ENCODE measurements around the gene PRPF6.
A peak's percentile ranks its signal among the peaks of the same experiment; 100 is the strongest.

PRPF6 gene

DNA sequence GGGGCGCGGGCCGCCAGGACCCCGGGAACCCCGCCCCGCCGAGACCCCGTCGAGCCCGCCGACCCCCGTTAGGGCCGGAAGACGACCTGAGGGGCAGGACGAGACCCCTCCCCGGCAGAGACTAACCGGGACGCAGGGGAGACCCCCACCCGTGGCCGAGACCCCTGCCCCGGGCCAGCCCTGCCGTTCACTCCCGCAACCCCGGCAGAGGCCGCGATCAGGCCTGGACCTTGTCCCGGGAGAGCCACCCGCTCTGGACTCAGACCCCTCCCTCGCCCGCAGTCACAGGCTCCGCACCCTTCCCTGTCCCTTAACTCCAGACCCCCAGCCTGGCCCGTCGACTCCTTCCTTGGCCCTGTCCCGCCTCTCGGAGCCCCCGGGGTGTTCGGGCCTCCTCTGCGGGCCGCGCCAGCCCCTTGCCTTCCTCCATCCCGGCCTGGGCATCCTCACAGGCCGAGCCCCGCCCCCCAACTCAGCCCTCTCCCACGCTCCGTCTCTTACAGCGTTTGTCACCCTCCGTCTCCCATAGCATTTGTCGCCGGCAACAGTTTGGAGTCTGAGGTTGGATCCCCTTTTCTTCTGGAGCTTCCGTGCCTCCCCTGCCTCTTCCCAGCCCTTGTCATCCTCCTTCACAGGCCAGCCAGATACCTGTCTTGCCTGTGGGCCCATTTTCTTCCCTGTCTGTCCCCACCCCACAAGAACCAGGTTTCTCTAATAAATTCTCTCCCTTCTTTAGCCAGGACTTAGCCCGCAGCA is 82.6 kb downstream of the PRPF6 start:
- peak; percentile 72 for DNase-seq

GRCh38 chr20:64064145-64064698 is 83.3 kb downstream of the PRPF6 start:
- DNase-seq = no peak

DNA sequence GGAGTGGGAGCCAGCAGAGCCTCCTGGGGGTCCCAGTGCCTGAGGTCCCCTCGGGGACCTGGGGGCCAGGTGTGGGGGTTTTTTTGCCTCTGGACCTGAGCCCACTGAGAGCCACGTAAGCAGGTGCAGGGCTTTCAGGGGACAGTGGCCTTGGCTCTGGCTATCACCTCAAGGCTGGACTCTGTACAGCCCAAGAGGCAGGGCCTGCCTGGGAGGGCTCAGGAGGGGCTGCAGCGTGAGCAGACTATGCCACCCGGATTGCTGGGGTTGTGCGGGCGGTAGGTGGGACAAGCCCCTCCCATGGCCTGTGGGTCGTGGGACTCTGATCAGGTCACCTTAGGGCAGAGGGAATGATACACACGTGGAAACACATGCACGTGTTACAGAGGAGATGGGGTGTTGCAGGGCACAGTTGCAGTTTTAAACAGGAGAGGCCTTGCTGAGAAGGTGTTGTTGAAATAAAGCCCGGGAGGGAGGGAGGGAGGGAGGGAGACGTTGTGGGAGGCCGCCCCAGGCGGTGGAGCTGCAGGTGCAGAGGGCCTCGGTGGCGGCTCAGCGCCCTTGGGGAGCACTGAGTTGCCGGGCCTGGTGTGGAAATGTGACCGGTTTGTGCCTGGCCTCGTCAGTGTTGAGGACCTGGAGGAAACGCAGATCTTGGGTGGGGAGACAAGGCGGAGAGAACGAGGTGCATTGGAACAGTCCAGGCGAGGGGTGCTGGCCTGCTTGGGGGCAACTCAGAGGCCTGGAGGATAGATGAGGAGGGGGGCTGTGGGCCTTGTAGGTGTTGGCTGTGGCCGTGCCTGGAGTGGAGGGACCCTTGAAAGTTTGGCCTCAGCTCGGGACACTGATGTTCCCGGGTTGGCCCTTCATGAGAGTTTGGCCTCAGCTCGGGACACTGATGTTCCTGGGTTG is 84.4 kb downstream of the PRPF6 start:
- DNase-seq = no peak

- DNase-seq = no peak
Observed at GRCh38 chr20:64065974-64066343, 85.0 kb downstream of the PRPF6 start.

- no peak for DNase-seq
Observed at GRCh38 chr20:64067005-64067632, 86.2 kb downstream of the PRPF6 start.

GRCh38 chr20:64067733-64068307 is 86.9 kb downstream of the PRPF6 start:
- no peak for DNase-seq

DNA sequence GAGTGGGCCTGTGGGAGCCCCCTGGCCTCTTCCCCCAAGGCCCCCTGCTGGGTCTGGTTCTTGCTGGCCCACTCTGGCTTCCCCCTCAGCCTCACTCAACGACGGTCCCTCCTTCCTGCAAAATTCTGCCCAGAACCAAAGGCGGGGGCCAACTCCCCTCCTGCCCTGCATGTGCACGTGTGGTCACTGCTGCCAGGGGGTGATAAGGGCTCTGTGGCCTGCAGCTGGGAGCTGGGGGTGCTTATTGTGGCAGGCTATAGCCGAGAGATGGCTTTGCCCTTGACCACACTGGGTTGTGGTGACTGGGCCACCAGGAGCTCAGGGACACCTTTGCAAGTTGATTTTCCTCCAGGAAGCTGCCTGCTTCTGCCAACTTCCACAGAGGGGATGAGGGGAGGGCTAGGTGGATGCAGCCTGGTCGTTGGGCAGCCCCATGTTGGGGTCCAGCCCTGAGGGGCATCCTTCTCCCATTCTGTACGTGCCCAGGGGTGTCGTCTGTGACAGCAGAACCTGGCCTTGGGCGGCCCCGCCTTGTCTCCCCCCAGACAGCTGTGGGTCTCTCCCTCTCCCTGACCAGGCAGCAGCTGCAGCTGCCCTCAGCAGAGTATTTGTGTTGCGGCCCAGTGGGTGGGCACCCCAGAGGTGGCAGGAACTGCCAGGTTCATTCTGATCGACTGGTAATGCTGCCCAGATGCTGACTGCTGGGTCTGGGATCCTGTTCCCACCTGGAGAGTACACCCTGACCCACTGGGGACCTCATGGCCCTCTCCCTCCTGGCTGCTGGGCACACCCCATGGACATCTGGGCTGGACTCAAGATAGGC is 87.7 kb downstream of the PRPF6 start:
- no peak for DNase-seq

GRCh38 chr20:64069209-64069613 is 88.3 kb downstream of the PRPF6 start:
- no peak for DNase-seq

DNA sequence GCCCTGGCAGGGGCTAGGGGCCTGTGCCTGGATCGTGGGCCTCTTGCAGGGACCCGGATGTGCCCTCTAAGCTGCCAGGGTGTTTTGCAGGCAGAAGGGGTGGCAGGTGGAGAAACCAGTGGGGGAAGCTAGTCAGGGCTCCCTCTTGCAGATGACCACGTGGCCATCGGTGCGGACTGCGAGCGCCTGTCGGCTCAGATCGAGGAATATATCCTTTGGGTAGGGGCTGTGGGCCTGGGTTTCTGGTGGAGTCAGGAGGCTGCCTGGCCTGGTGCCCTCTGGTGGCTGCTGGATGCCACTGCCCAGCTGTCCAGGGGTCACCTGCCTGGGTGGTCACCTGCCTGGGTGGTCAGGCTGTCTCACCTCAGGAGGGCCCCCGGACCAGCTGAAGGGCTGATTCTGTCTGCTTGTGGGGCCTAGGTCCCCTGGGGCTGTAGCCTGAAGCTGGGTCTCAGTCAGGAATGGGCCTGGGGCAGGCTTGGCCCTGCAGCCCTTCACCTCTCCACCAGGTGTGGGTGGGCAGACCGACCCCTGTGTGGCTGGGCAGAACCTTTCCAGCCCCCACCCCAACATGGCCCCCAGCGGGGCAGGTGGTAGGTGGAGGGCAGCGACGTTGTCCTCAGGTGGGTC is 88.8 kb downstream of the PRPF6 start:
- peak; percentile 56 for DNase-seq

DNA sequence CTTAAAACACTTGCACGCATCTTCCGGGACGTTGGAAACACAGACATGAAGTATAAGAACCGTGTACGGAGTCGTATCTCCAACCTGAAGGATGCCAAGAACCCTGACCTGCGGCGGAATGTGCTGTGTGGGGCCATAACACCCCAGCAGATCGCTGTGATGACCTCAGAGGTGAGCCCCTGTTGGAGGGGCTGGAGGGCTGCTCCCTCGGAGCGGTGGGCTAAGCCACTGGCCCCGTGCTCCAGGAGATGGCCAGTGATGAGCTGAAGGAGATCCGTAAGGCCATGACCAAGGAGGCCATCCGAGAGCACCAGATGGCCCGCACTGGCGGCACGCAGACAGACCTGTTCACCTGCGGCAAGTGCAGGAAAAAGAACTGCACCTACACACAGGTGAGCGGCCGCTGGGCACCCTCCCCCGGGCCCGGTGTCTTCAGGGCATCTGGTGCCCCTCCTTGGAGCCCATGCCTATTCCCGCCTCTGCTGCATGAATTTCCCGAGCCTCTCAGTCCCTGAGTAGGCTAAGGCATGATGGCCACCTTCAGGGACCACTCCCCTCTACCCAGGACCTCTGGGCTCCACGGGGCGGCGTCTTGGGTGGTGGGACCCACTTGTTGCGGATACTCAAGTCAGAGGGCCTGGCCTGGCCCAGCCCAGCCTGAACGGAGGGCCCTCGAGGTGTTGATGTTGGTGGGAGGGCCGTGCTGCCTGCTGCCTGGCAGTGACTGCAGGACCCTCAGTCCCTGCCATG is 89.5 kb downstream of the PRPF6 start:
- no peak for DNase-seq

- DNase-seq = no peak
Observed at GRCh38 chr20:64071341-64072332, 90.7 kb downstream of the PRPF6 start.

DNA sequence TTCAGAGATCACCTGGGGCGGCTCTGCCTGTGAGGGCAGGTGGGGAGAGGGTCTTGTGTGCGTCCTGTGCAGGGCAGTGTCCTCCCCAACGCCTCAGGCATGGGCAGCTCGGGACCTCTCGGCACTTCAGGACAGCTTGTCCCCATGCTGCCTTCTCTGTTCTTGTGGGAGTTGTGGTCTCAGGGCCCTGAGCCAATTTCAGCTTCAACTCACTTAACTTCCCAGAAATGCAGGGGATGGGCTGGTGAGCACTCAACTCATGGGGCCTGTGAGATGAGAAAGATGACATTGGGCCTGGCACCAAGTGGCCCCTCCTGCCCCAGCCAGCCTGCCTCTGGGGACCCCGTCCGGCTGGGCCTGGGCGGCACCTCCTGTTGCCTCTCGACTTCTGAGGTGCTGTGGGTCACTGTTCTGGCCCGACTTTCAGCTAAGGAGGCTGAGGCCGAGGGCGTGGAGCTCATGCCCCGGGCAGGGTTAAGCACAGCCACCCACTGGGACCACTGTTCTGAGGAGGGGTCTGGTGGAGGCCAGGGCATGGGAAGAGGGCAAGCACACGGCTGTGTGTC is 91.6 kb downstream of the PRPF6 start:
- DNase-seq = no peak

GRCh38 chr20:64073476-64074183 is 92.7 kb downstream of the PRPF6 start:
- DNase-seq = no peak

GRCh38 chr20:64074184-64074789 is 93.4 kb downstream of the PRPF6 start:
- DNase-seq = no peak

GRCh38 chr20:64074963-64075362 is 94.0 kb downstream of the PRPF6 start:
- no peak for DNase-seq

GRCh38 chr20:64075556-64075955 is 94.6 kb downstream of the PRPF6 start:
- DNase-seq = no peak

Measured in right kidney (tissue), 1 donor.